HG02623 (cell line): Measurements from ENCODE around the gene SMPD3.

Experiments used
- ATAC-seq: cut with Tn5 transposase; IDR thresholded peaks from one replicate; pipeline ENCODE4 v1.9.1; 2021; ENCODE audit warnings: moderate library complexity; ENCODE audit not compliant: unreplicated experiment

The SMPD3 gene

GRCh38 chr16:68408428-68408827 is 39.9 kb downstream of the SMPD3 start:
- ATAC-seq = no peak

GRCh38 chr16:68406458-68407152 is 41.7 kb downstream of the SMPD3 start:
- no peak for ATAC-seq

- no peak for ATAC-seq
Measured at GRCh38 chr16:68404736-68405345, 43.5 kb downstream of the SMPD3 start.

- ATAC-seq = no peak
Measured at GRCh38 chr16:68403704-68404103, 44.6 kb downstream of the SMPD3 start.

GRCh38 chr16:68403177-68403576 is 45.1 kb downstream of the SMPD3 start:
- ATAC-seq = no peak

- no peak for ATAC-seq
Measured at GRCh38 chr16:68402748-68403040, 45.6 kb downstream of the SMPD3 start.

DNA sequence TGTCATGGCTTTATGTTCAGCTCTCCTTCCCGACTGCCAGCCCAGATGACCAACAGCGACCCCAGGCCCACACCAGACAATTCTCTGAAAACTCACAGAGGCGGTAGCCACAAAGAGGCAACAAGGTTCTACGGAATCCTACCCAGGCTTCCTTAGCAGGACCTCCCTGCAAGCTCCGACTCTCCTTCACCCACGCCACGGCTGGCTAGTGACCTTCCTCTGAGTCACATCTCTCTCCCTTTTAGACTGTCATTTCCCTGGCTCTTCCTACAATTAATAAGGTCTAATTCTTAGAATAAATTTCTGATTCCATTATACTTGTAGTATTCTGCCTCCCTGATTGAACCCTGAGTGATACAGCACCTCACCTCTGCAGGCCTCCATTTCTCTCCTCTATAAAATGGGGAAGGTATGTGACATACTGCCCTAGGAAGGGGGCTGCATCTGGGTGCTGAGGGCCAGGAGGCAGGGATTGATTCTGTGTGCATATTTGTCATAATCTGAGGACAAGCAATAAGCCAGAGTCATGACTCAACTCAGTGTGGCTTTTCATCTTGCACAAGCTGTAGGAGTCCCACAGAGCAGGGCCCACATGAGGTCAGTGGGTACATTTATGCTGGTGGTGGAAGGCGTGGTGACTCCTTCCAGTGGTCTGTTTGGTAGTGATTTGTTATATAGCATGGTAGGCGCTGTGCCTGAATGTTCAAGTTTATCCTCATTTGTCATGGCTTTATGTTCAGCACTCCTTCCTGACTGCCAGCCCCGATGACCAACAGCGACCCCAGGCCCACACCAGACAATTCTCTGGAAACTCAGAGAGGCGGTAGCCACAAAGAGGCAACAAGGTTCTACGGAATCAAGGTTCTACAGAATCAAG is 46.2 kb downstream of the SMPD3 start:
- ATAC-seq = no peak

GRCh38 chr16:68400924-68401460 is 47.3 kb downstream of the SMPD3 start:
- no peak for ATAC-seq

DNA sequence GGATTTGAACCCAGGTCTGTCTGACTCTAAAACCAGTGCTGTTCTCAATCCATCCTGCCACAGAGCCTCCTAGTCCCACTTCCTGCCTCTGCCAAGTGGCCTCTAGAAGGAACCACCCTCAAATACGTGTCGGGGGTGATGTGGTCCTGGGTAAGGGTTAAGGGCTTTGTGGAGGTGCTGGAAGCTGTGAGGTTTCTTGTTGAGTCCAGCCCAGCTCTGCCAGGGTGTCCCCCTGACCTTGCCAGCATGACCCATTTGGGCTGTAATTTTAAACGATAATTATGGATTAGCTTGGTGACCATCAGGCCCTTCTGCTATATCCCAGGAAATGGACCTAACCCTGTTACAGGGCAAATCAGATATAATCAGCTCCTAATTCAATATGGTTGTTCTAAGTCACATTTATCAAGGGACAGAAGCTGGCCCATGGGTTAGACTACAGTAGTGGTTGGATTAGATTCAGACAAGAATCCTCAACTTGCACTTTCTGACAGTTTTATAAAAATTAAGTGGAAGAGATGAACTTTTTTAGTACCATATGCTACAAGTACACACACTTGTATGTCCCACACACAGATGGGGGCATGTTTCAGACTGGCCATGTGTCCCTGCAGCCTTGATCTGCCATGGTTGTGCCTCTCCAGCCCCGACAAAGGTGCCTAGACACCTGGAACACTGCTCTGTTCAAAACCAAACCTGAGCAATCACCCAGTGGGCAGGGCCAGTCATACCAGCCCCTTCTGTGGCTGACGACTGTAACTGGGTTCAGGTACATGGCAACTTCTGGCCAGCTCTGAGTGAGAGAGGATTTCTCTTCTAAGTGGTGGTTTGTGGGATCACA is 48.0 kb downstream of the SMPD3 start:
- ATAC-seq = no peak

- ATAC-seq = no peak
Measured at GRCh38 chr16:68399456-68399855, 48.9 kb downstream of the SMPD3 start.

GRCh38 chr16:68397710-68398201 is 50.6 kb downstream of the SMPD3 start:
- ATAC-seq = no peak

DNA sequence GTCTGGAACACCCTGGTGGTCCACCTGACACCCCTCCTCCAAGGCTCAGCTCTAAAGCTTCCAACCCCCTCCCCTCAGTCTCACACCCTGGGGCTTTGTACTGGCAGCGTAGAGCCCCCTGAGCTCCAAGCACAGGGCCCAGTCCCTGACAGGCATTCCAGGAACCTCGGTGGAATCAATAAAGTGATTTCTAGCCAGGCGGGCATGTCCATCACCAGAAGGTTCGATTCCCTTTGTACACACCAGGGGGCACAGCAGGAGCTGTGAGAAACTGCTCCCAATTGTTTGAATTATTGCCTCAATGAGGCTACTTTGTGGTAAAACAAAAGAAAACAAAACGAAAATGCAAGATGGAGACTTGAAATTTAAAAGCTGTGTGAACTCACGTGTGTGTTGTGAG is 51.8 kb downstream of the SMPD3 start:
- ATAC-seq = no peak

DNA sequence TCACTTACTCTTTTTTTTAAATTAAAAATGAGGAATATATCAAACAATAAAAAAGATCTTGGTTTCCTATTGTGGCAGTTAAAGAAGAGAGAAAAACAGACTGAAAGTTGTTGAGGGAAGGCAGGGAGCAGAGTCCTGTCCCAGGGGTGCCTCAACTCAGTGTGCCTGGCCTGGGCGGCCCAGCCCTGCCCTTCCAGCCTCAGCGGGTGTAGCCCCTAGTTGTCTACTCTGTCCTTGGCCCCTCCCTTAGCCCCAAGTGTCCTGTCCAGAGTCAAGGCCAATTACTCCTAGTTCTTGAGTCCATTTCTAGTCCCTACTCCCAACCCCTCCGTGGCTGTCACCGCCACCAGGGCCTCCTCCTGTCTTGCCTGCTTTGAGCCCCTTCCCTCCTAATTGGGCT is 52.5 kb downstream of the SMPD3 start:
- no peak for ATAC-seq

DNA sequence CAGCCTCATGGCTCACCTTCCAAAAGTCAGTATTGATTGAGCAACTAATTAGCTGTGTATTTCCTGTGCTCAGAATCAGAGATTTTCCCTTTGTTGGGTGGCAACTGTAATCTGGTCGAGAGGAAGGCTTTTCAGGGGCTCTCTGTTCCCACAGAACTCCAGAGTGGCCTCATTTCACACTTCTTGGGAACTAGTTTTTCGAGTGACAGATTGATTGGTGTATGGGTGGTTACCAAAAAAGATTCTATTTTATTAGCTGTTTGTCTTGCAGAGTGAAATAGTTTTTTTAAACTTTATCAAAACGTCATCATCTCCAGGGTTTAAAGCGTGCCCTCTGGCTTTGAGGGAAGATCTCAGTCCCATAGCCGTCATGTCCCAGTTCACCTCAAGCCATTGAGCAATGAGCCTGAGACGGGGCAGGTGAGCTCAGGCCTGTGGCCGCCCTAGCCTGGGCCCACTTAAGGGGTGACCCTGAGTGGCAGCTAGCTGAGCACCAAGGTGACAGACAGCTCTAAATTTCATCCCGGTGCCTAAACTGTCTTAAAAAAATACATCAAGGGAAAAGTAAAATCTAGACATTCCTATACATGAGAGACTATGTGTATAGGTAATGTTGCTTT is 53.0 kb downstream of the SMPD3 start:
- ATAC-seq = no peak

DNA sequence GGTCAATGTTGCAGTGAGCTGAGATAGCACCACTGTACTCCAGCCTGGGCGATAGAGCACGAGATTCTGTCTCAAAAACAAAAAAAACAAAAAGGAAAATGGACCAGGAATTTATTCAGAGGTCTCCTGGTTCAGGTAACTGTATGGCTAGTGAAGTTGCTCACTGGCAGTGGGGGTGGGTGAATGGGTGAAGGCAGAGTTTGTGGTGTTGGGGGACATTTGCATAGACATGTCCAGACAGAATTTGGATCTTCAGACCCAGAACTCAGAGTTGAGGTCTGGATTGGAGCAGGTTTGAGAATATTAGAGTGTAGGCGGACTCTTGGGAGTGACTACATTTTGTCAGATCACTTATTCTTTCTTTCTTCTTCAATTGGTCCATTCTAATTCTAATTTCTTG is 55.0 kb downstream of the SMPD3 start:
- ATAC-seq = no peak

DNA sequence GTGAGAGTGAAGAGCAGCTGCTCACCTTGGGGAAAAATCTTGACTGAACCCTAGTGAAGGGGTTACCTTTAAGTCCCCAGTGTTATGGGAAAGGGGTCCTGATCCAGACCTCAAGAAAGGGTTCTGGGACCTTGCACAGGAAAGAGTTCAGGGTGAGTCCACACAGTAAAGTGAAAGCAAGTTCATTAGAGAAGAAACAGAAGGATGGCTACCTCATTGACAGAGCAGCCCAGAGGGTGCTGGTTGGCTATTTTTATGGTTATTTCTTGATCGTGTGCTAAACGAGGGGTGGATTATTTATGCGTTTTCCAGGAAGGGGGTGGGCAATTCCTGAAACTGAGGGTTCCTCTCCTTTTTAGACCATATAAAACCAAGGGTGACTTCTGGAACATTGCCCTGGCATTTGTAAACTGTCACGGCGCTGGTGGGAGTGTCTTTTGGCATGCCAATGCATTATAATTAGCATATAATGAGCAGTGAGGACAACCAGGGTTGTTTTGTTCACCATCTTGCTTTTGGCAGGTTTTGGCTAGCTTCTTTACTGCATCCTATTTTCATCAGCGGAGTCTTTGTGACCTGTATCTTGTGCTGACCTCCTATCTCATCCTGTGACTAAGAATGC is 58.4 kb downstream of the SMPD3 start:
- ATAC-seq = no peak

- no peak for ATAC-seq
Measured at GRCh38 chr16:68389006-68389405, 59.3 kb downstream of the SMPD3 start.

- no peak for ATAC-seq
Measured at GRCh38 chr16:68388124-68388523, 60.2 kb downstream of the SMPD3 start.

GRCh38 chr16:68387301-68387700 is 61.0 kb downstream of the SMPD3 start:
- ATAC-seq = no peak

GRCh38 chr16:68386628-68387027 is 61.7 kb downstream of the SMPD3 start:
- no peak for ATAC-seq
